Measurements from ENCODE around the gene MPPE1. TPM values are rescaled to one million over a fixed set of nuclear protein-coding genes. Genes with fewer than 3 reads are reported as not detected.

The MPPE1 gene
- total RNA-seq, 4 donors from 2014 or later = 13.6 to 40.9 (median 29.5) TPM

- Histone ChIP-seq H3K27me3 (no peaks in the 10 kb centered on the region), H3K4me3 (no peak overlapping the region), H3K9me3 (no peaks in the 10 kb centered on the region), H3K4me1 (no peaks in the 10 kb centered on the region), H3K36me3 (no peaks in the 10 kb centered on the region), H3K27ac (no peak overlapping the region)
- intact Hi-C loops (cut with DNase I; ENCODE audit: low total_unique reads) = no loop called here
- DNase-seq = no peak
- TF ChIP-seq CTCF (IDR thresholded peaks at IDR 0.05) (no peak), POLR2A (IDR thresholded peaks at IDR 0.05) (no peak)
Observed at GRCh38 chr18:11840493-11840892, 67.6 kb downstream of the MPPE1 start.

GRCh38 chr18:11839556-11839955 lies 68.6 kb downstream of the MPPE1 start:
- Histone ChIP-seq H3K9me3 (no peaks in the 10 kb centered on the region), H3K4me1 (no peaks in the 10 kb centered on the region), H3K27ac (no peak overlapping the region), H3K4me3 (no peak overlapping the region), H3K27me3 (no peaks in the 10 kb centered on the region), H3K36me3 (no peaks in the 10 kb centered on the region)
- intact Hi-C loops (cut with DNase I; ENCODE audit: low total_unique reads) = no loop called here
- TF ChIP-seq POLR2A (IDR thresholded peaks at IDR 0.05) (no peak), CTCF (IDR thresholded peaks at IDR 0.05) (no peak)
- DNase-seq = no peak

GRCh38 chr18:11834772-11835171 lies 73.3 kb downstream of the MPPE1 start:
- Histone ChIP-seq H3K9me3 (no peaks in the 10 kb centered on the region), H3K4me1 (no peaks in the 10 kb centered on the region), H3K36me3 (no peaks in the 10 kb centered on the region), H3K27me3 (no peaks in the 10 kb centered on the region), H3K27ac (no peak overlapping the region), H3K4me3 (no peak overlapping the region)
- no peak for TF ChIP-seq CTCF (IDR thresholded peaks at IDR 0.05)
- TF ChIP-seq POLR2A (IDR thresholded peaks at IDR 0.05) = no peak
- DNase-seq = no peak
- intact Hi-C loops (cut with DNase I; ENCODE audit: low total_unique reads) = no loop called here

Other genes with a start within 250 kb of the MPPE1 start
- 10 to 100 TPM in 3 of 4 donors, 1 to 10 TPM in 1; 4.6 to 20.2 (median 13.8) TPM for gene GNAL, start 219.1 kb downstream of the MPPE1 start, total RNA-seq
- 10 to 100 TPM in 3 of 4 donors, 1 to 10 TPM in 1; 8.2 to 65.0 (median 17.5) TPM for gene CHMP1B, start 56.9 kb downstream of the MPPE1 start, total RNA-seq
- gene IMPA2, start 73.2 kb upstream of the MPPE1 start, total RNA-seq = 10 to 100 TPM; 28.5 to 61.7 (median 31.6) TPM
- under 1 TPM in 2 of 4 donors, not detected in 2; 0.07 to 0.18 TPM for gene ANKRD62, start 185.5 kb upstream of the MPPE1 start, total RNA-seq

Measured in uterus (tissue), 4 donors.